GM10266 (cell line): Measurements from ENCODE around the gene CIDEC.
"Not testable (repeated sequence)": the region's sequence is repeated elsewhere in the genome, so short reads cannot be mapped to it uniquely, and the experiment has no call there.

ENCODE experiments used
- DNase-seq: peaks from one replicate; pipeline ENCODE4 v3.0.0; 2012; ENCODE audit errors: extremely low spot score
- CTCF ChIP-seq: IDR thresholded peaks from 2 replicates; pipeline ENCODE4 v1.5.1; 2012; ENCODE audit warnings: mild to moderate bottlenecking, low read depth; ENCODE audit not compliant: control insufficient read depth, insufficient read depth; ENCODE audit errors: missing control alignments

Gene CIDEC

GRCh38 chr3:9861201-9861600, 18.9 kb downstream of the CIDEC start:
- DNase-seq = no peak
- no peak for TF ChIP-seq CTCF

GRCh38 chr3:9859530-9860025, 20.5 kb downstream of the CIDEC start:
- no peak for DNase-seq
- no peak for TF ChIP-seq CTCF

GRCh38 chr3:9855594-9855993, 24.5 kb downstream of the CIDEC start:
- TF ChIP-seq CTCF = no peak
- DNase-seq = no peak

GRCh38 chr3:9854291-9854940, 25.6 kb downstream of the CIDEC start:
- DNase-seq = not testable (repeated sequence)

GRCh38 chr3:9852528-9852927, 27.5 kb downstream of the CIDEC start:
- no peak for TF ChIP-seq CTCF

GRCh38 chr3:9851926-9852325, 28.1 kb downstream of the CIDEC start:
- not testable (repeated sequence) for DNase-seq

More at GRCh38 chr3:9852528-9852927, 27.5 kb downstream of the CIDEC start:
- DNase-seq = no peak

GRCh38 chr3:9851383-9851782, 28.7 kb downstream of the CIDEC start:
- DNase-seq = not testable (repeated sequence)

- not testable (repeated sequence) for DNase-seq
- peak; percentile 40 for TF ChIP-seq CTCF
Observed at GRCh38 chr3:9848860-9849259, 31.2 kb downstream of the CIDEC start.

- not testable (repeated sequence) for DNase-seq
Observed at GRCh38 chr3:9847870-9848269, 32.2 kb downstream of the CIDEC start.
